T-helper 2 cell (primary cell): ENCODE data around the gene CWC15.

Experiments used
- DNase-seq, 5 experiments: peaks; one replicate each; pipeline versions ENCODE4 v3.0.0 to v3.0.0-alpha.2; 2012 to 2022

Gene CWC15

GRCh38 chr11:94912806-94913205 is 60.5 kb downstream of the CWC15 start:
- no peak for DNase-seq
